HepG2 (cell line): ENCODE data around the gene SRSF4. TPM values are rescaled to one million over a fixed set of nuclear protein-coding genes. Genes with fewer than 3 reads are reported as not detected.

Experiments
- ATAC-seq: fragments of 200-7000 bp; cut with Tn5 transposase; 3 replicates; pipeline ENCODE4 v1.9.1; 2020; ENCODE audit warnings: mild to moderate bottlenecking, moderate library complexity
- BruUV-seq: library from RNA; stranded (reverse); fragments of 400-500 nt; replicated peaks from 2 replicates; lab custom pipeline; 2021; lab: Mats Ljungman, UMichigan
- CTCF ChIA-PET: fragments of 300-600 bp; formaldehyde crosslinking; extraction: SDS; loops from one replicate; lab custom pipeline; 2021; ENCODE audit warnings: low total read pairs, inconsistent platforms, low intra/inter-chr PET ratio; lab: Yijun Ruan, JAX
- POLR2A ChIA-PET: fragments of 350-600 bp; sonication (Branson Sonifier 250); formaldehyde crosslinking; loops from one replicate; lab custom pipeline; 2020; ENCODE audit warnings: antibody characterized with exemption, inconsistent platforms; lab: Yijun Ruan, JAX
- DNase-seq: peaks from one replicate; pipeline ENCODE4 v3.0.0-alpha.2; 2015; ENCODE audit warnings: low spot score
- FAIRE-seq: peaks from 3 replicates; lab custom pipeline; 2011; peaks lifted over from hg19 to GRCh38; lab: Jason Lieb, UNC
- H2AFZ ChIP-seq: one replicate; pipeline ENCODE4 v1.6.1; 2011; ENCODE audit warnings: low read length, inconsistent platforms
- H3K27ac ChIP-seq: fragments of 300-600 bp; 3 replicates; pipeline ENCODE4 v1.8.0; 2011; ENCODE audit warnings: mixed run types, mild to moderate bottlenecking, mixed read lengths, low read length, inconsistent platforms; ENCODE audit not compliant: insufficient read depth; ENCODE audit errors: extremely low read length
- H3K27me3 ChIP-seq, 2 experiments: fragments of 200-600 bp in 1 of 2; 2 replicates in 1 of 2; 3 replicates in 1 of 2; pipeline versions ENCODE4 v1.6.0 to v1.8.0; 2011; ENCODE audit warnings: low read length in 2 of 2, mild to moderate bottlenecking in 2 of 2, moderate library complexity in 2 of 2, inconsistent platforms in 1 of 2; ENCODE audit not compliant: insufficient read depth in 2 of 2, control insufficient read depth in 1 of 2
- H3K36me3 ChIP-seq, 2 experiments: fragments of 200-600 bp in 1 of 2; replicated peaks in 1 of 2; 2 replicates in 1 of 2; 3 replicates in 1 of 2; pipeline versions ENCODE4 v1.5.1 to v1.8.0; 2011; ENCODE audit warnings: low read length in 2 of 2, inconsistent platforms in 1 of 2; ENCODE audit not compliant: insufficient read depth in 2 of 2, control insufficient read depth in 1 of 2
- H3K4me1 ChIP-seq: 2 replicates; pipeline ENCODE4 v1.5.1; 2012; ENCODE audit warnings: low read length, inconsistent platforms; ENCODE audit not compliant: insufficient read depth
- H3K4me2 ChIP-seq: 2 replicates; pipeline ENCODE4 v1.6.0; 2011; ENCODE audit warnings: low read depth, low read length, inconsistent platforms
- H3K4me3 ChIP-seq, 3 experiments: fragments of 200-600 bp in 1 of 3; sonication (generic), shearing (Covaris generic) in 1 of 3; replicated peaks in 1 of 3; 2 replicates each; pipeline ENCODE4 v1.5.1; 2011 to 2016; ENCODE audit warnings: low read length in 3 of 3, inconsistent platforms in 2 of 3, low read depth in 2 of 3, mild to moderate bottlenecking in 2 of 3, control low read depth in 1 of 3, mixed read lengths in 1 of 3; ENCODE audit not compliant: insufficient read depth in 1 of 3
- H3K79me2 ChIP-seq: one replicate; pipeline ENCODE4 v1.6.1; 2011; ENCODE audit warnings: low read length, inconsistent platforms; ENCODE audit not compliant: insufficient read depth
- H3K9ac ChIP-seq: 2 replicates; pipeline ENCODE4 v1.6.0; 2011; ENCODE audit warnings: mild to moderate bottlenecking, low read depth, low read length, inconsistent platforms; ENCODE audit not compliant: insufficient read depth
- H3K9me3 ChIP-seq: 2 replicates; pipeline ENCODE4 v1.5.1; 2012; ENCODE audit warnings: mild to moderate bottlenecking, low read length
- H4K20me1 ChIP-seq: 2 replicates; pipeline ENCODE4 v1.6.0; 2011; ENCODE audit warnings: inconsistent platforms, mild to moderate bottlenecking, low read length, moderate library complexity; ENCODE audit not compliant: insufficient read depth
- HNF1A ChIP-seq, 2 experiments: sonication (generic) in 1 of 2; formaldehyde crosslinking in 1 of 2; IDR thresholded peaks; 2 replicates each; pipeline versions ENCODE4 v1.4.0 to v1.6.1; 2016 to 2020; ENCODE audit warnings: borderline replicate concordance in 1 of 2, low read depth in 1 of 2, mild to moderate bottlenecking in 1 of 2, missing genetic modification reagents in 1 of 2
- TEAD2 ChIP-seq: sonication (generic); formaldehyde crosslinking; IDR thresholded peaks from 2 replicates; pipeline ENCODE4 v1.9.0; 2021; ENCODE audit warnings: missing genetic modification reagents
- ZFP90 ChIP-seq: sonication (generic); formaldehyde crosslinking; IDR thresholded peaks from 2 replicates; pipeline ENCODE4 v1.8.0; 2022; ENCODE audit warnings: missing genetic modification reagents, mild to moderate bottlenecking, inconsistent platforms, borderline replicate concordance
- ZNF142 ChIP-seq: sonication (generic); formaldehyde crosslinking; IDR thresholded peaks from 2 replicates; pipeline ENCODE4 v1.4.0; 2020; ENCODE audit warnings: missing genetic modification reagents
- ZNF280B ChIP-seq: sonication (generic); formaldehyde crosslinking; IDR thresholded peaks from 2 replicates; pipeline ENCODE4 v1.5.0; 2020; ENCODE audit warnings: missing genetic modification reagents, mild to moderate bottlenecking, borderline replicate concordance
- ZNF503 ChIP-seq: sonication (generic); formaldehyde crosslinking; IDR thresholded peaks from 2 replicates; pipeline ENCODE4 v1.4.0; 2020; ENCODE audit warnings: missing genetic modification reagents
- WGBS: methylation state at CpG from one replicate; pipeline ENCODE4 v1.1.6; 2017; ENCODE audit warnings: low lambda C conversion rate; 5-methylcytosine and 5-hydroxymethylcytosine counted together
- in situ Hi-C: cut with HindIII; loops from 2 replicates; pipeline ENCODE4 v1.10.0; 2017; ENCODE audit warnings: low pct_unique_long_range_greater_than_20kb; ENCODE audit not compliant: extremely low pct_ligation_motif_present
- intact Hi-C: fragments of 100-400 bp; cut with micrococcal nuclease; formaldehyde crosslinking; loops from one replicate; pipeline ENCODE4 v1.10.0; 2022; ENCODE audit not compliant: unreplicated experiment
- polyA plus RNA-seq, 8 experiments: library from polyadenylated mRNA; depleted of rRNA in 3 of 8; stranded (reverse) in 7 of 8; unstranded in 1 of 8; fragments of >200 nt; fragmentation: Illumina TruSeq in 4 of 8; extraction: Trizol in 4 of 8; gene quantifications; 2 replicates each; pipeline versions ENCODE4 v1.2.1 to v1.2.3, GENCODE V29; 2011 to 2016; ENCODE audit warnings: low read depth in 4 of 8, missing spikeins in 1 of 8, mixed read lengths in 1 of 8; ENCODE audit not compliant: insufficient read depth in 1 of 8
- total RNA-seq, 5 experiments: library from RNA; depleted of rRNA; stranded (reverse); fragments of >200 nt; fragmentation: Illumina TruSeq; extraction: Trizol; gene quantifications; 2 replicates each; pipeline ENCODE4 v1.2.3, GENCODE V29; 2016; ENCODE audit warnings: low read depth in 1 of 5

SRSF4 gene
- total and polyA plus RNA-seq, 2 of the 13 experiments (the other 11 are each of a cell fraction or from before 2014, with no cell fraction given), result 37.7 to 50.9 TPM

GRCh38 chr1:29180497-29181412, 945 bp downstream of the SRSF4 start:
- peak; percentile 12 for ATAC-seq
- Histone ChIP-seq H3K9ac (peak overlapping the region; percentile 100), H4K20me1 (peaks cover 47% of the 10 kb centered on the region), H3K4me2 (peak overlapping the region; percentile 76), H3K4me3 (peak overlapping the region; percentile 90 to 99 (median 98)), H3K4me1 (peaks cover 59% of the 10 kb centered on the region), H2AFZ (no peak overlapping the region), H3K36me3 (peaks cover 0 to 13% of the 10 kb centered on the region in 2 experiments; a peak in 3 of 5 replicates), H3K27me3 (no peaks in the 10 kb centered on the region; a peak in 1 of 5 replicates), H3K9me3 (no peaks in the 10 kb centered on the region), H3K27ac (peak overlapping the region; percentile 99), H3K79me2 (peaks cover 57% of the 10 kb centered on the region)
- whole genome bisulfite sequencing, result 2% methylated on average over 25 of the region's 32 CpGs
- intact Hi-C loops, result loop anchor here (5.0 to 10.0 kb wide), 2 partner anchors 293 to 536 kb away; partner anchors contain the start of genes RNU11 and TAF12
- POLR2A ChIA-PET, result interaction anchor here (0.9 to 2.6 kb wide), 17 partner anchors 9 to 532 kb away, joined by 3 to 30 read pairs (median 11); partner anchors contain the start of genes EPB41, MECR, RNU11 and TMEM200B
- in situ Hi-C loops, result no loop called here
- no TSS peak for BruUV-seq
- DNase-seq, result no peak
- CTCF ChIA-PET, result no interaction called here
- no peak for FAIRE-seq
- TF ChIP-seq ZFP90 (CRISPR knock-in tag) (0 out of 2 replicates have a peak, but pooled peaks have one; percentile 29), HNF1A (IDR thresholded peaks at IDR 0.05; ENCODE audit: low read depth) (no peak), HNF1A (CRISPR knock-in tag; IDR thresholded peaks at IDR 0.05; ENCODE audit: borderline replicate concordance) (no peak), TEAD2 (CRISPR knock-in tag) (no peak), ZNF503 (0 out of 2 replicates have a peak, but pooled peaks have one; percentile 27), ZNF142 (CRISPR knock-in tag) (peak; percentile 5; the same call in 1 of the 2 replicates), ZNF280B (peak; percentile 42; the same call in 1 of the 2 replicates)
